Large intestine (tissue), 3 donors: ENCODE measurements around the gene MAPK11. TPM values are rescaled to one million over a fixed set of nuclear protein-coding genes. Genes with fewer than 3 reads are reported as not detected.

Source experiments
- DNase-seq, 2 donors: peaks; one replicate each; pipeline versions ENCODE4 v3.0.0 to v3.0.0-alpha.2; 2013
- H3K27ac ChIP-seq: one replicate; pipeline ENCODE4 v1.5.1; 2013; ENCODE audit warnings: low read length
- H3K27me3 ChIP-seq: 2 replicates; pipeline ENCODE4 v1.6.1; 2013; ENCODE audit warnings: low read length; ENCODE audit not compliant: control insufficient read depth, insufficient read depth
- H3K36me3 ChIP-seq: 2 replicates; pipeline ENCODE4 v1.6.1; 2013; ENCODE audit warnings: low read length; ENCODE audit not compliant: control insufficient read depth, insufficient read depth
- H3K4me1 ChIP-seq: one replicate; pipeline ENCODE4 v1.6.1; 2013; ENCODE audit warnings: low read length; ENCODE audit not compliant: control insufficient read depth, insufficient read depth
- H3K4me3 ChIP-seq: one replicate; pipeline ENCODE4 v1.5.1; 2013; ENCODE audit warnings: low read length
- H3K9me3 ChIP-seq: one replicate; pipeline ENCODE4 v1.6.1; 2013; ENCODE audit warnings: mild to moderate bottlenecking, low read depth, low read length, moderate library complexity; ENCODE audit not compliant: control insufficient read depth
- WGBS: methylation state at CpG from one replicate; pipeline ENCODE4 v1.1.5; 2013; ENCODE audit warnings: low lambda C conversion rate; ENCODE audit not compliant: insufficient coverage; 5-methylcytosine and 5-hydroxymethylcytosine counted together
- polyA plus RNA-seq: library from polyadenylated mRNA; unstranded; fragments of 120-200 nt; gene quantifications from one replicate; pipeline ENCODE4 v1.2.1, GENCODE V29; 2013

Gene MAPK11
- polyA plus RNA-seq, 1 donor, result 5.1 TPM

- no CpG with 5 or more reads among the region's 15 CpGs for WGBS
- H3K4me1 ChIP-seq, result peaks cover 2% of the 10 kb centered on the region
- no peak for DNase-seq
- no peak overlapping the region for H3K27ac ChIP-seq
- H3K36me3 ChIP-seq, result no peaks in the 10 kb centered on the region
- no peaks in the 10 kb centered on the region for H3K9me3 ChIP-seq
- H3K4me3 ChIP-seq, result no peak overlapping the region
- peaks cover 30% of the 10 kb centered on the region for H3K27me3 ChIP-seq
Observed at GRCh38 chr22:50259302-50259701, 10.9 kb downstream of the MAPK11 start.

GRCh38 chr22:50258361-50259292, 11.6 kb downstream of the MAPK11 start:
- H3K4me1 ChIP-seq, result peaks cover 2% of the 10 kb centered on the region
- H3K27ac ChIP-seq, result no peak overlapping the region
- H3K4me3 ChIP-seq, result no peak overlapping the region
- H3K27me3 ChIP-seq, result peaks cover 29% of the 10 kb centered on the region
- DNase-seq, result no peak
- no peaks in the 10 kb centered on the region for H3K9me3 ChIP-seq
- WGBS, result 74% methylated on average over 7 of the region's 24 CpGs
- no peaks in the 10 kb centered on the region for H3K36me3 ChIP-seq

GRCh38 chr22:50257451-50258360, 12.5 kb downstream of the MAPK11 start:
- no CpG with 5 or more reads among the region's 31 CpGs for WGBS
- H3K27me3 ChIP-seq, result peaks cover 20% of the 10 kb centered on the region
- no peaks in the 10 kb centered on the region for H3K36me3 ChIP-seq
- H3K9me3 ChIP-seq, result no peaks in the 10 kb centered on the region
- H3K27ac ChIP-seq, result no peak overlapping the region
- no peak for DNase-seq
- H3K4me3 ChIP-seq, result no peak overlapping the region
- H3K4me1 ChIP-seq, result no peaks in the 10 kb centered on the region

GRCh38 chr22:50257041-50257440, 13.1 kb downstream of the MAPK11 start:
- H3K36me3 ChIP-seq, result no peaks in the 10 kb centered on the region
- H3K27me3 ChIP-seq, result peaks cover 13% of the 10 kb centered on the region
- H3K27ac ChIP-seq, result no peak overlapping the region
- no peaks in the 10 kb centered on the region for H3K9me3 ChIP-seq
- no CpG with 5 or more reads among the region's 16 CpGs for WGBS
- no peak overlapping the region for H3K4me3 ChIP-seq
- no peaks in the 10 kb centered on the region for H3K4me1 ChIP-seq
- no peak for DNase-seq

- no peak overlapping the region for H3K4me3 ChIP-seq
- no CpG with 5 or more reads among the region's 12 CpGs for WGBS
- no peaks in the 10 kb centered on the region for H3K36me3 ChIP-seq
- no peaks in the 10 kb centered on the region for H3K9me3 ChIP-seq
- H3K27ac ChIP-seq, result no peak overlapping the region
- peaks cover 11% of the 10 kb centered on the region for H3K27me3 ChIP-seq
- DNase-seq, result no peak
- no peaks in the 10 kb centered on the region for H3K4me1 ChIP-seq
Observed at GRCh38 chr22:50256258-50256862, 13.8 kb downstream of the MAPK11 start.

- Histone ChIP-seq H3K27ac (no peak overlapping the region), H3K4me3 (no peak overlapping the region), H3K27me3 (peaks cover 6% of the 10 kb centered on the region), H3K4me1 (no peaks in the 10 kb centered on the region), H3K9me3 (no peaks in the 10 kb centered on the region), H3K36me3 (no peaks in the 10 kb centered on the region)
- DNase-seq, result no peak
- WGBS, result no CpG with 5 or more reads among the region's 17 CpGs
Observed at GRCh38 chr22:50255607-50256006, 14.6 kb downstream of the MAPK11 start.

GRCh38 chr22:50255099-50255498, 15.1 kb downstream of the MAPK11 start:
- Histone ChIP-seq H3K27ac (no peak overlapping the region), H3K4me1 (peaks cover 5% of the 10 kb centered on the region), H3K27me3 (peaks cover 1% of the 10 kb centered on the region), H3K4me3 (no peak overlapping the region), H3K36me3 (no peaks in the 10 kb centered on the region), H3K9me3 (no peaks in the 10 kb centered on the region)
- DNase-seq, result no peak
- WGBS, result no CpG with 5 or more reads among the region's 19 CpGs

GRCh38 chr22:50253941-50254340, 16.2 kb downstream of the MAPK11 start:
- Histone ChIP-seq H3K4me3 (no peak overlapping the region), H3K27ac (no peak overlapping the region), H3K9me3 (no peaks in the 10 kb centered on the region), H3K36me3 (peaks cover 4% of the 10 kb centered on the region), H3K4me1 (peaks cover 8% of the 10 kb centered on the region), H3K27me3 (no peaks in the 10 kb centered on the region)
- WGBS, result no CpG with 5 or more reads among the region's 8 CpGs
- no peak for DNase-seq

GRCh38 chr22:50253046-50253915, 16.9 kb downstream of the MAPK11 start:
- Histone ChIP-seq H3K36me3 (peaks cover 6% of the 10 kb centered on the region), H3K27ac (no peak overlapping the region), H3K27me3 (no peaks in the 10 kb centered on the region), H3K4me3 (no peak overlapping the region), H3K9me3 (no peaks in the 10 kb centered on the region), H3K4me1 (peaks cover 8% of the 10 kb centered on the region)
- WGBS, result no CpG with 5 or more reads among the region's 22 CpGs
- DNase-seq, result no peak
